ENCODE results near the gene ALG9. TPM values are rescaled to one million over a fixed set of nuclear protein-coding genes. Genes with fewer than 3 reads are reported as not detected.

Gene ALG9
- total RNA-seq, 1 donor from 2014 or later, result 36.9 TPM

GRCh38 chr11:111762526-111762925 is 108.9 kb downstream of the ALG9 start:
- peaks cover 20% of the 10 kb centered on the region for H3K4me1 ChIP-seq
- TF ChIP-seq CTCF (IDR thresholded peaks at IDR 0.05) (no peak), EZH2phosphoT487 (IDR thresholded peaks at IDR 0.05) (no peak), EZH2 (IDR thresholded peaks at IDR 0.05) (no peak)
- H3K36me3 ChIP-seq, result peaks cover 7% of the 10 kb centered on the region
- H2AFZ ChIP-seq (replicated peaks), result no peak overlapping the region
- H3K9me3 Mint-ChIP-seq, result no peaks in the 10 kb centered on the region
- peaks cover 24% of the 10 kb centered on the region for H3K36me3 Mint-ChIP-seq
- H3K27ac Mint-ChIP-seq, result no peak overlapping the region
- H3F3A ChIP-seq (ENCODE audit: low read depth), result peaks cover 30% of the 10 kb centered on the region
- no peak overlapping the region for H3K9ac ChIP-seq
- peaks cover 6% of the 10 kb centered on the region for H3K27me3 Mint-ChIP-seq (ENCODE audit: insufficient read depth, low read depth)
- H4K20me1 ChIP-seq (ENCODE audit: low read depth), result peaks cover 39% of the 10 kb centered on the region
- peak overlapping the region; percentile 29 for H3K4me2 ChIP-seq
- no peak overlapping the region for H3K27ac ChIP-seq
- peaks cover 5% of the 10 kb centered on the region for H3K27me3 ChIP-seq
- peaks cover 27% of the 10 kb centered on the region for H3K4me1 Mint-ChIP-seq
- H3K79me2 ChIP-seq (ENCODE audit: low read depth), result peaks cover 27% of the 10 kb centered on the region
- H3K9me3 ChIP-seq (ENCODE audit: low read depth), result no peaks in the 10 kb centered on the region
- no peak overlapping the region for H3K4me3 ChIP-seq
- H3K4me3 Mint-ChIP-seq, result no peak overlapping the region
- DNase-seq (ENCODE audit: low spot score), result no peak

- no peak overlapping the region for H3K4me3 ChIP-seq
- peaks cover 5% of the 10 kb centered on the region for H3K27me3 ChIP-seq
- H3F3A ChIP-seq (ENCODE audit: low read depth), result peaks cover 18% of the 10 kb centered on the region
- no peaks in the 10 kb centered on the region for H3K9me3 ChIP-seq (ENCODE audit: low read depth)
- peaks cover 14% of the 10 kb centered on the region for H3K4me1 ChIP-seq
- peaks cover 2% of the 10 kb centered on the region for H3K27me3 Mint-ChIP-seq (ENCODE audit: insufficient read depth, low read depth)
- peaks cover 20% of the 10 kb centered on the region for H3K4me1 Mint-ChIP-seq
- peaks cover 39% of the 10 kb centered on the region for H4K20me1 ChIP-seq (ENCODE audit: low read depth)
- no peak for DNase-seq (ENCODE audit: low spot score)
- H3K4me3 Mint-ChIP-seq, result no peak overlapping the region
- H3K36me3 Mint-ChIP-seq, result peaks cover 29% of the 10 kb centered on the region
- no peak overlapping the region for H3K27ac ChIP-seq
- no peak overlapping the region for H3K27ac Mint-ChIP-seq
- H2AFZ ChIP-seq (replicated peaks), result no peak overlapping the region
- TF ChIP-seq EZH2 (IDR thresholded peaks at IDR 0.05) (no peak), CTCF (IDR thresholded peaks at IDR 0.05) (no peak), EZH2phosphoT487 (IDR thresholded peaks at IDR 0.05) (no peak)
- H3K4me2 ChIP-seq, result no peak overlapping the region
- no peak overlapping the region for H3K9ac ChIP-seq
- peaks cover 26% of the 10 kb centered on the region for H3K79me2 ChIP-seq (ENCODE audit: low read depth)
- H3K9me3 Mint-ChIP-seq, result no peaks in the 10 kb centered on the region
- H3K36me3 ChIP-seq, result peaks cover 7% of the 10 kb centered on the region
These were observed 110.3 kb downstream of the ALG9 start for GRCh38 chr11:111761036-111761435.

- Mint-ChIP-seq H3K9me3 (no peaks in the 10 kb centered on the region), H3K27ac (no peak overlapping the region), H3K36me3 (peaks cover 31% of the 10 kb centered on the region), H3K4me3 (no peak overlapping the region), H3K4me1 (peaks cover 17% of the 10 kb centered on the region), H3K27me3 (ENCODE audit: insufficient read depth, low read depth) (peaks cover 2% of the 10 kb centered on the region)
- peaks cover 9% of the 10 kb centered on the region for H3K36me3 ChIP-seq
- no peak overlapping the region for H3K27ac ChIP-seq
- H3K4me3 ChIP-seq, result no peak overlapping the region
- H3K4me1 ChIP-seq, result peaks cover 11% of the 10 kb centered on the region
- no peak for DNase-seq (ENCODE audit: low spot score)
- H4K20me1 ChIP-seq (ENCODE audit: low read depth), result peaks cover 36% of the 10 kb centered on the region
- no peaks in the 10 kb centered on the region for H3K9me3 ChIP-seq (ENCODE audit: low read depth)
- peaks cover 15% of the 10 kb centered on the region for H3K79me2 ChIP-seq (ENCODE audit: low read depth)
- TF ChIP-seq CTCF (IDR thresholded peaks at IDR 0.05), result no peak
- no peak for TF ChIP-seq EZH2phosphoT487 (IDR thresholded peaks at IDR 0.05)
- no peak for TF ChIP-seq EZH2 (IDR thresholded peaks at IDR 0.05)
- H3K4me2 ChIP-seq, result no peak overlapping the region
- H2AFZ ChIP-seq (replicated peaks), result no peak overlapping the region
- no peak overlapping the region for H3K9ac ChIP-seq
- H3K27me3 ChIP-seq, result peaks cover 1% of the 10 kb centered on the region
- peaks cover 18% of the 10 kb centered on the region for H3F3A ChIP-seq (ENCODE audit: low read depth)
These were observed 111.5 kb downstream of the ALG9 start for GRCh38 chr11:111759778-111760407.

All from neural progenitor cell (in vitro differentiated cells).